EL (cell line): ENCODE data around the gene CUX1.

ENCODE experiments used
- DNase-seq: peaks from one replicate; pipeline ENCODE4 v3.0.0-alpha.2; 2016

Gene CUX1

DNA sequence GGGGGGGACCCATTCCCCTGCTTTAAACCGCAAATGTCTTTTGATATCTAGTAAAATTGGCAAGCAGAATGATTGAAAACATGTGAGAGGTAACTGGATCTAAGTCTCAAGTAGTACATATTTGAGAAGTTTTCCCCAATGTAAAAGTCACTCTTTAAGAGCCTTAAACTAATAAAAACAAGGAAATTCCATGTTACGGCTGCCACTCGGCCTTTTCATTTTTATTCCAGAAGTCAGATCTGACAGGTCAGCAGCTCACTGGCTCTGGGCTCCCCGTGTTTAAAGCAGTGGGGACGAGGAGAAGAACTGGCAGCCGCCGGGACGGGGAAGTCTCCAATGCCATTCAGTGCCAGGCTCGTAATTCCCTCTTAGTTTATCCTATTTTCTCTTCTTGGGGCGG, 80.7 kb downstream of the CUX1 start:
- no peak for DNase-seq

- DNase-seq = no peak
Observed at GRCh38 chr7:101899616-101900015, 82.2 kb downstream of the CUX1 start.

- no peak for DNase-seq
Observed at GRCh38 chr7:101900103-101900502, 82.7 kb downstream of the CUX1 start.

- no peak for DNase-seq
Observed at GRCh38 chr7:101901661-101902491, 84.5 kb downstream of the CUX1 start.

- DNase-seq = no peak
Observed at GRCh38 chr7:101902680-101903514, 85.5 kb downstream of the CUX1 start.

DNA sequence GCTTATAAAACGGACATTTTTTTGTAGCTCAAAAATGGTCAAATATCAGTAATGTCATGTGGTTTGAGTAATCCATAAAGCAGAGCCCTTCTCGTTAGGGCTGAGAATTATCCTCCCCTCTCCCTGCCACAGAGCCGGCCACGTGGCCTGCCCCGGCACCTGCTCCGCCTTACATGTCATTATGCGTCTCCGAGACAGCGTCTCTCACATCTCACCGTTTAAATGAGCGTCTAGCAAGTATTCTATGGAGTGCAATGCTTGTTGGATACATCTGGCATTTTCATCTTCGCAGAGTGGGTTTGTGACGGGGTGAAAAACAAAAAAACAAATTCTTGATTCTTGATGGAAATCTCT, 86.1 kb downstream of the CUX1 start:
- no peak for DNase-seq

- no peak for DNase-seq
Observed at GRCh38 chr7:101904019-101904418, 86.6 kb downstream of the CUX1 start.

DNA sequence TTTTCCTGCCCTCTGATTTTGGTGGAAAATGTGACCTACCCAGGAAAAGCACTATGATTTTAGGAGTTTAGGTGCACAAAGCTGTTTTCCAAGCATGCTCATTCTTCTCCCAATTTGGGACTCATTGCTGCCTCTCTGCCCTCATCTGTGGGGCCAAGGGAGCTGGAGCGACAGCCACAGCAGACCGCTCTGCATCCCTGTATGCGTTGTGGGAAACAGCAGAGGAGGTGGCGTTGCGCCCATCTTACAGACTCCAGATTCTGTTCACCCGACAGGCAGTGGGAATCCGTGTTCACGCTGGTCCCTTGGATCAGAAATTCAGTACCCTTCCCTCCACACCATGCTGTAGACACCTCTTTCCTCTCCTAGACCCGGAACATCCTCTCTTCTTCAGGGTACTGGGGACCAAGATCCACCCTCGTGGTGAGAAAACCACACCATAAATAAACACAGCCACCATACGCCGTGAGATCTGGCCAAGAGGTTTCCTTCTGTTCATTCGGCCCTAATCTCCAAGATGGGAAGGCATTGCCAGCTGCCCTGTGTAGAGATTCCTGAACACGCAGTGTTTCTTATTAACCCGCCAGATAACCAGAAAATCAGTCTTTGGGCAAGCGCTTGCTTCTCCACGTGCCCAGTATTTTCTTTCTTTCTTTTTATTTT, 87.9 kb downstream of the CUX1 start:
- DNase-seq = no peak

DNA sequence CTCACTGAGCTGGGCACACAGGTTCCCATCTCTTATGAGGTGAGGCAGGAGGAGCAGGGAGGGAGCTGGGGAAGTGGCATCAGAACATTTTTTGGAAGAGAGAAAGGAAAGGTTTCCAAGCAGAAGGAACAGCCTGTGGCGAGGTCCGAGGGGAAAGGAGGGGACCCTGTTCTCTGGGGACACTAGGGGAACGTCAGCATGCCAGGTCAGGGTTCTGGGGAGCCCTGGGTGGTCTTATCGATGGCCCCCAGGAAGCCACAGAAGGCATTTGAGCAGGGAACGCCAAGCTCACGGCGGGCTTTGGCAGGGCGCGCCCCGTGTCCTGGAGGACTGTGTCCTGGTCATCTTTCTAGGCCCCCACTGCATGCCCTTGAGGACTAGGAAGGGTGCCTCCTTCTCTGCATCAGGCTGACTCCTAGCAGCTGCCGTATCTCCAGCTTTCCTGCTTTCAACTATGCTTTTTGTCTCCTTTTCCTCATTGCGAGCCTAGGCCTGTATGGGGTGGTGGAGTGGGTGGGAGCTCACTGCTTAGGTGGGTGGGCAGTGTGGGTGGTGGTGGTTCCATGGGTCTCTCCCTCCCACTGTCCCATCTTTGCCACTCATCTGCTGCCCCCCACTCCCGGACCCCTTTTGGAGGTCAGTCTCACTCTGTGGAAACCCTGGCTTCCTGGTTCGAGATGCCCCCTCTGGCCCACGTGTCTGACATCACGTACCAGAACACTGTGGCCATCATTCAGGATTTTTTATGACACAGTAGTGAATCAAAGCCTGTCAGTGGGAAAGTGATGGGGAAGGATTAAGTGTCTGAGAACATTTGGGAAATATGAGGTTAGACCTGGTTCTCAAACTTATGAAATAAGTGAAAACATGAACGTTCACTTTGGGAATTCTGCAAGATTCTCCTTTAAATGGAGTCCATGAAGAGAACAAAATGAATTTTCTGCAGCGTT, 89.1 kb downstream of the CUX1 start:
- no peak for DNase-seq

DNA sequence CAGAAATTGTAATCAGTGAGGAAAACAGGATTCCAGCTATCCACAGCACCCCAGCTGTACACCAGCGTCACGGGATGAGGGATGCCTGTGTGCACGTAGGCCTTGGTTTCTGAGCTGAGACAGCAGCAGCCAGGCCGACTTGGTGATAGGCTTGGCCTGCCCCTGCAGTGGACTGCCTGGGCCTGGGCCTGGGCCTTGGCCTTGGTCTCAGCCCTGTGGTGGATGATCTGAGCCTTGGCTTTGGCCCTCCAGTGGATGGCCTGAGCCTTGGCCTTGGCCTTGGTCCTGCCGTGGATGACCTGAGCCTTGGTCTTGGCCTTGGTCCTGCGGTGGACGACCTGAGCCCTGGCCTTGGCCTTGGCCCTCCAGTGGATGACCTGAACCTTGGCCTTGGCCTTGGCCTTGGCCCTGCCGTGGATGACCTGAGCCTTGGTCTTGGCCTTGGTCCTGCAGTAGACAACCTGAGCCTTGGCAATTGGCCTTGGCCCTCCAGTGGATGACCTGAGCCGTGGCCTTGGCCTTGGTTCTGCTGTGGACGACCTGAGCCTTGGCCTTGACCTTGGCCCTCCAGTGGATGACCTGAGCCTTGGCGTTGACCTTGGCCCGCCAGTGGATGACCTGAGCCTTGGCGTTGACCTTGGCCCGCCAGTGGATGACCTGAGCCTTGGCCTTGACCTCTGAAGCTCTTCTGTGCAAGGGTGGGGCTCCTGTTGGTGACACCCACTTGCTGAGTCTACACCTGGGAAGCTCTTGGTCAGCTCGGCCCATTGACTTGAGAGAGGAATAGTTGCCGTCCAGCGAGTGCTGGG, 93.8 kb downstream of the CUX1 start:
- DNase-seq = no peak

DNA sequence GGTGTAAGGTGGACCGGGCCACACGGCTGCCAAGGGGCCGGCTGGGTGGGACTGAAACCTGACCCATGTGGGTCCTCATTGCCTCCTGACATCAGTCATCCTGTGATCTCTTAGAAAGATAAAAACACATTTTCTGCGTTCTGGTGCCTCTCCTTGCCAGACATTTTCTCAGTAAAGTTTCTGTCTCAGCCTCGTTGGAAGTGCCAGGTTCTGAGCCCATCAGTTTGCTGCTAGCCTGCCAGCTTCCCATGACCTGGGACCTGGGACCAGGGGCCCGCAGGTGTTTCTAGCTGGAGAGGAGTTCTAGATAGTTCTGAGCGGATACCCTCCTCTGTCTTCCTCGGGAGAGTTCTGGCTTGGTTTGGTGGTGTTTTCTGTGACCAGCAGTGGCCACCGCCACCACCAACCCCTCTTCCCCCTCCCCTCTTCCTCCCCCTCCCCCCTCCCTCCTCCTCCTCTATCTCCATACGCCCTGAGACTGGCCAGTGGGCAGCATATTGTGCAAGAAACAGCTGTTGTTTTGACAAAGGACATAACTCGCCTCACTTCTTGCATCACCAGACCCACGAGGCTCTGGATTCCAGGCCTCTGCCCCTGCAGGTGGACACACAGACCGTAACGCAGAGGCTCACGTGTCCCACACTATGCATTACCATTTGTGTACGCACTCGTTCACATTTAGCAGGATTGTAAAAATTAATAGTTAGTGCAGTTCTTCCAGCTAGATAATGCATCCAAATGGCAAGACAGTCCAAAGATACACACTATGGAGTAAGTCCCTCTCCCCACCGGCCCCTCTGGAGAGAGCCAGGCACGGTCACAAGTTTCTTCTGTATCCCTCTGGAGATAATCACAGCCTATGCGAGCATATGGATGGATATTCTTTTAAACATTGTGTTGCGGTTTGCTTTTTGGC, 94.6 kb downstream of the CUX1 start:
- DNase-seq = no peak

DNA sequence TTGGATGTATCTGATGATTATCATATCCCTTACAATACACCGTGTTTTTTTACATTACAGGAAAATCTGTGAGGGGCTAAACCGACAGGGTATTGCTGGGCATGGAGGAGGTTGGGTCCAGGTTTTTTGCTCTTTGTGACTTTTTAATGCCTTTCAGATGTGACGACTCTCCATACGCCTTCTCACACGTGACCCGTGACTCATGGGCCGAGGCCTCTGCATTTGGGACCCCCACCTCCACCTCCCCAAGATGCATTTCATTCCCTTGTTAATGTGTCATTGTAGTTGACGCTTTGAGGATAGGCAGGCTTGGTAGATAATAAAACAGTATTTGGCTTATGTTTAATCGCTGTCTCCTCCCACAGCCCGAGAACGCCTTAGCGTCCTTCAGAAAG, 95.3 kb downstream of the CUX1 start:
- no peak for DNase-seq

GRCh38 chr7:101913247-101913721, 95.9 kb downstream of the CUX1 start:
- DNase-seq = no peak

GRCh38 chr7:101913851-101914250, 96.4 kb downstream of the CUX1 start:
- DNase-seq = no peak

DNA sequence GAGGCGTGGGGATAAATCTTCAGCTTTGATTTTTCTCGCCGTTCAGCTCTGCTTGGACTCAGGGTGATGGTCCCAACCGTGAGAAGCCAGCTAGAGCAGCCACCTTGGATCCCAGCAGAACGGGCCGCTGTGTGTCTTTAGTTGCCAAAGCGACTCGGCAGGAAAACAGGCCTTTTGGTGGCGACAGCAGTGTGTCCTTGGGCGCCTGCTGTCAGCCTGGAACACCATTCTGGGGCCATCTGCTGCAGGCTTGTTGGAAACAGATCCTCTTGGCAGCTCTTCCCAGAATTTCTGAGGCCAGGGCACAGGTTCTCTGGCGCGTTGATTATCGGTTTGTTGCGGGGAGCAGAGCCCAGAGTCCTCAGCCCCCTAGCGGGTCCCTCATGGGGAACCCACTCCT, 97.6 kb downstream of the CUX1 start:
- DNase-seq = no peak

DNA sequence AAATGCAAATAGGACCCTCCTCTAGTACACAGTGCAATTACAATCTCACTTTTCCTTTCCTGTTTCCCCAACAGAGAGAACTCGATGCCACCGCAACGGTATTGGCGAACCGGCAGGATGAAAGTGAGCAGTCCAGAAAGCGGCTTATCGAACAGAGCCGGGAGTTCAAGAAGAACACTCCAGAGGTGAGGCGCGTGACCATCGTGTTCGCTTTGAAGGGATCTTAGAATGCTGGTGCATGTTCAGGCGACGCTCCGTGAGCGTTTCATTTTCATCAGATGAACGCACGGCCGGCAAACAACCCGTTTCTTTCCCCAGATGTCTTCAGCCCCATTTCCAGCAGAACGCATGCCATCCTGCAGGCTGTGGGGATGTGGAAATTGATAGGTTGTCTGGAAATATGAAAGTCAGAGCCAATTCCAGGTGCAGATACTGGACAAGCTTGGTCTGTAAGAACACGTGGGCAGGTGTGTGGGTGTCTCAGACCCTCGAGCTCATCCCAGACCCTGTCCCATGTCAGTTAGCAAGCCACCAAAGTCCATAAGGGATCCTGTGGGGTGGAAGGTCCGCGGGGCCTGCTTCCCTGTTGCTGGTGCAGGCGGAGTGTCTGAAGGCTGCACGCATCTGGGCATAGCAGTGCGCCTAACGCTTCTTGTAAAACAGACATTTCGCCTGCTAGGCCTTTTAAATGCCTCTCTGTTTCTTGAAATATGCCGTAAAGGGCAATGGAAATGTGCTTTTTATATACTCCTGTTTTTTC, 98.8 kb downstream of the CUX1 start:
- DNase-seq = no peak

- no peak for DNase-seq
Observed at GRCh38 chr7:101916876-101917275, 99.5 kb downstream of the CUX1 start.

DNA sequence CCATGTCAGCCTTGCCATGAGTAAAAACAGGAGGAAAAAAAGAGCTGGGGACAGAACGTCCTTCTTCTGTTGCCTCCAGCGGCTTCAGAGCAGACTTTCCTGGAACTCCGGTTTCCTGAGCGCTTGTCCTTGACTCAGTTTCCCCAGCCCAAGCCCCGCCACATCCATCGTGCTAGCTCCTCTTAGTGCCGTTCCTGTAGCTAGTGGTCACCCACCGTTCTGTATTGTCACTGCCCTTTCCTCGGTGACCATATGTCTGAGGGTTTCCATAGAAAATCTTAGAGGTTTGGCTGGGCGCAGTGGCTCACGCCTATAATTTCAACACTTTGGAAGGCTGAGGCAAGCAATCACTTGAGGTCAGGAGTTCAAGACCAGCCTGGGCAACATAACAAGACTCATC, 100.1 kb downstream of the CUX1 start:
- DNase-seq = no peak

- DNase-seq = no peak
Observed at GRCh38 chr7:101918426-101918825, 101.0 kb downstream of the CUX1 start.
